BLaER1 (cell line): ENCODE data around the gene CTSF.
"Not testable (repeated sequence)": the region's sequence is repeated elsewhere in the genome, so short reads cannot be mapped to it uniquely, and the experiment has no call there.

Source experiments
- H3K27ac ChIP-seq: shearing (Covaris generic); formaldehyde crosslinking; 2 replicates; pipeline ENCODE4 v1.8.1; 2022
- H3K27me3 ChIP-seq: shearing (Covaris generic); formaldehyde crosslinking; 2 replicates; pipeline ENCODE4 v1.8.1; 2022
- H3K36me3 ChIP-seq: shearing (Covaris generic); formaldehyde crosslinking; 2 replicates; pipeline ENCODE4 v1.8.1; 2022
- H3K4me1 ChIP-seq: shearing (Covaris generic); formaldehyde crosslinking; 2 replicates; pipeline ENCODE4 v1.8.1; 2022
- H3K4me2 ChIP-seq: shearing (Covaris generic); formaldehyde crosslinking; 2 replicates; pipeline ENCODE4 v1.8.1; 2022
- H3K4me3 ChIP-seq: shearing (Covaris generic); formaldehyde crosslinking; 2 replicates; pipeline ENCODE4 v1.8.1; 2022
- H3K9ac ChIP-seq: shearing (Covaris generic); formaldehyde crosslinking; 2 replicates; pipeline ENCODE4 v1.8.1; 2022
- H3K9me3 ChIP-seq: shearing (Covaris generic); formaldehyde crosslinking; 2 replicates; pipeline ENCODE4 v1.8.1; 2022
- H4K20me1 ChIP-seq: shearing (Covaris generic); formaldehyde crosslinking; 2 replicates; pipeline ENCODE4 v1.8.1; 2022
- Cebpa-rat ChIP-seq: shearing (Covaris generic); IDR thresholded peaks from 2 replicates; pipeline ENCODE4 v1.8.1; 2022

The CTSF gene

DNA sequence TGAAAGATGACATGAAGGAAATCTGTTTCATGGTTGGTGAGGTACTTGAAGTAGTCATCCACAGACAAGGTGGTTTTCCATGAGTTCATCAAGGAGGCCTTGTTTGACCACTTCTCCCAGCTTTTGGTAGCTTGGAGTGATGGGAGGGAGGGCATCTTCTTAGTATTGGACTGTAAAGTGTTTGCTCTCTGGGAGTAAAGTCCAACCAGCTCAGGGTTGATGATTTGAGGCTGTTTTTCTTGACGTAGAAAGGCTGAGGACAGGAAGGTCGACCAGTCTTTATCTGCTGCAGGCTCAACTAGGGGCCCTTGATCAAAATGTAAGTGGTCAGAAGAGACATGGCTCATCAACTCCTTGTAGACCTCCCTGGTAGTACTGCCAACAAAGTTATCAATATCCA, 22.8 kb upstream of the CTSF start:
- Histone ChIP-seq H3K36me3 (no peaks in the 10 kb centered on the region), H3K4me2 (peak overlapping the region; percentile 99), H3K4me3 (no peak overlapping the region), H3K27me3 (no peaks in the 10 kb centered on the region), H4K20me1 (peaks cover 20% of the 10 kb centered on the region), H3K9me3 (peaks cover 17% of the 10 kb centered on the region), H3K27ac (0 out of 2 replicates have a peak overlapping the region, but pooled peaks have one; percentile 84), H3K4me1 (peaks cover 53% of the 10 kb centered on the region), H3K9ac (no peak overlapping the region)
- TF ChIP-seq Cebpa-rat, result no peak

DNA sequence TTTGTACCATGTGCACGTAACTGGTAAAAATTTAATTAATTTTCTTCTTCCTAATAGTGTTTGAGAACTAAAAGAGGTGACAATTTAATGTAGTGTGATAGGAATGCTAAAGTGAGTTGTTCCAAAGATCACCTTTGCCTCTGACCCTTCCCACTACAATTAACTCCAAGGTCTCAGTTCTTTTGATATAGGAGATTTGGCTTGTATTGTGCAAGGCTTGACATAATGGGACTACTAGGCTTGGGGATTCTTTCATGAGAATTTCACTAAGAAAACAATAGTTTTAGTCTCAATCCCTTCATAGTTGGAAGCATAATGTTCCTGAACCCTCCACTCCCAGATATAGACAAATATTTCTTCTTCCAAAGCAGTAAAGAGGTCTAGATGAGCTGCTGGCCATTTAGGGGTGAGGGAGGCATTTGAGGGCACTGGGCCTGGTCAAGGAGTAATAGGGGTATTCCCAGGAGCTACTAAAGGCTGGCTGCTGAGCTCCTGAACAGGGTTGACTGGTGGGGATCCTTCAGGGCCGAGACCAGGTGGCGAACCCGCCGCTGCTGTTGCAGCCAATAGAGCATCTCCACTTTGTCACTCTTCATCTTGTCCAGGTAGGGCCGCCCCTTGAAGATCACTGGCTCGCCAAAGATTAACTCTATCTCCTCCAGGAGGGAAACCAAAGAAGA, 21.7 kb upstream of the CTSF start:
- Histone ChIP-seq H3K36me3 (no peaks in the 10 kb centered on the region), H4K20me1 (peaks cover 9% of the 10 kb centered on the region; the same call in 1 of the 2 replicates), H3K4me1 (peaks cover 42% of the 10 kb centered on the region), H3K27me3 (no peaks in the 10 kb centered on the region), H3K4me3 (no peak overlapping the region), H3K9me3 (peaks cover 17% of the 10 kb centered on the region), H3K27ac (no peak overlapping the region), H3K4me2 (peak overlapping the region; percentile 99; the same call in 1 of the 2 replicates), H3K9ac (no peak overlapping the region)
- TF ChIP-seq Cebpa-rat, result no peak

DNA sequence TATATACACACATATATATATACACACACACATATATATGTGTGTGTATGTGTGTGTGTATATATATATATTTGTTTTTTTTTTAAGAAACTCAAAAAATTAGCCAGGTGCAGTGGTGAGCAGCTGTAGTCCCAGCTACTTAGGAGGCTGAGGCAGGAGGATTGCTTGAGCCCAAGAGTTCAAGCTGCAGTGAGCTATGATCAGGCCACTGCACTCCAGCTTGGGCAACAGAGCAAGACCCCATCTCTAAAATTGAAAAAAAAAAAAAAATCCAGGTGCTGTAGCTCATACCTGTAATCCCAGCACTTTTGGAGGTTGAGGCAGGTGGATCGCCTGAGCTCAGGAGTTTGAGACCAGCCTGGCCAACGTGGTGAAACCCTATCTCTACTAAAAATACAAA, 20.9 kb upstream of the CTSF start:
- Histone ChIP-seq H3K9me3 (peaks cover 17% of the 10 kb centered on the region), H3K4me1 (peaks cover 34% of the 10 kb centered on the region)
- H3K4me3 ChIP-seq, H3K36me3 ChIP-seq, H4K20me1 ChIP-seq, H3K9ac ChIP-seq, H3K27ac ChIP-seq, H3K27me3 ChIP-seq, H3K4me2 ChIP-seq: not testable (repeated sequence)

DNA sequence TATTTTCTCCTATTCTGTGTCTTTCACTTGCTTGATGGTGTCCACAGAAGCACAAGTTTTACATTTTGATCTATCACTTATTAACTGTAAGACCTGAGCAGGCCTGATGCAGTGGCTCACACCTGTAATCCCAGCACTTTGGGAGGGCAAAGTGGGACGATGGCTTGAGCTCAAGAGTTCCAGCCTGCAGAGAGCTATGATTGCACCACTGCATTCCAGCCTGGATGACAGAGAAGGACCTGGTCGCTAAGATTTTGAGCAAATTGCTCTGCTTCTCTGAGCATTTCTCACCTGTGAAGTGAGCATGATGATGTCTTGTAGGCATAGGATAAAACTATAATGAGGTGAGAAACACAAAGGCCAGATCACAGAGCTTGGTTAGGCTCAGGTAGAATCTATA, 17.7 kb upstream of the CTSF start:
- Histone ChIP-seq H4K20me1 (no peaks in the 10 kb centered on the region), H3K9ac (no peak overlapping the region)

DNA sequence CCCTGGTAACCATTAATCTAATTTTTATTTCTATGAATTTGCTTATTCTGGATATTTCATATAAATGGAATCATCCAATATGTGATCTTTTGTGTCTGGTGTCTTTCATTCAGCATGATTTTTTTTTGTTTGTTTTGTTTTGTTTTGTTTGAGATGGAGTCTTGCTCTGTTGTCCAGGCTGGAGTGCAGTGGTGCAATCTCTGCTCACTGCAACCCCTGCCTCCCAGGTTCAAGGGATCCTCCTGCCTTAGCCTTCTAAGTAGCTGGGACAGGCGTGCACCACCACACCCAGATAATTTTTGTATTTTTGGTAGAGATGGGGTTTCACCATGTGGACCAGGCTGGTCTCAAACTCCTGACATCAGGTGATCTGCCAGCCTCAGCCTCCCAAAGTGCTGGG, 17.0 kb upstream of the CTSF start:
- not testable (repeated sequence) for H3K4me2 ChIP-seq, H4K20me1 ChIP-seq, H3K9ac ChIP-seq, H3K27me3 ChIP-seq, H3K36me3 ChIP-seq, H3K27ac ChIP-seq, H3K4me1 ChIP-seq, H3K4me3 ChIP-seq
- H3K9me3 ChIP-seq, result peaks cover 33% of the 10 kb centered on the region

More for the DNA sequence above, 17.7 kb upstream of the CTSF start:
- no peaks in the 10 kb centered on the region for H3K27me3 ChIP-seq
- H3K4me3 ChIP-seq, result no peak overlapping the region
- H3K9me3 ChIP-seq, result peaks cover 39% of the 10 kb centered on the region
- H3K4me1 ChIP-seq, result peaks cover 6% of the 10 kb centered on the region
- H3K36me3 ChIP-seq, result no peaks in the 10 kb centered on the region
- TF ChIP-seq Cebpa-rat, result no peak
- H3K27ac ChIP-seq, result no peak overlapping the region
- H3K4me2 ChIP-seq, result no peak overlapping the region

DNA sequence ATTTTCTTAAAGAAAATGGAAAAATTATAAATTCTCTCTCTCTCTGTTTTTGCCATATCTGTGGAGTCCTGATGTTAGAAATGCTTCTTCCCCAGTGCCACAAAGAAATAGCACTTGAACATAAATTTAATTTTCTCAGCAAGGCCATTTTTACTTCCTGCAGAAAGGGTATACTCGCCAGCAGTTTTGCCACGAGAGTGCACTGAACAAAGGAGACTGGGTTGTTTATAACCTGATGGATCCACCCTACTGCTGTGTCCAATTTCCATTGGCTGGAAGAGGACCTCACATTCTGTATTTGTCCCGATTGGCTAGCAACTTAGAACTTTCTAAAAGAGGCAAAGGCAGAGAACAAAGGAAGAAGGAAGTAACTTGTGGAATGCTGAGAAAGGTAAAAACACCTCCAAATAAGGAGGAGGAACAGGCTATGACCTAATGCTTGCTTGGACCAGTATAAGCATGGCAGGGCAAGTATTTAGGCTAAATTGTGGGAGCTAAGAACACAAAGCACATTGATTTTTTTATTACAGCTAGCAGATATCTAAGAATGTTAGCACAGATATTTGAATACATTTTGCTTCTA, 14.2 kb upstream of the CTSF start:
- not testable (repeated sequence) for H3K9ac ChIP-seq, H3K4me1 ChIP-seq, H4K20me1 ChIP-seq, H3K36me3 ChIP-seq, H3K4me3 ChIP-seq, H3K4me2 ChIP-seq, H3K27ac ChIP-seq, H3K27me3 ChIP-seq
- peaks cover 21% of the 10 kb centered on the region for H3K9me3 ChIP-seq

DNA sequence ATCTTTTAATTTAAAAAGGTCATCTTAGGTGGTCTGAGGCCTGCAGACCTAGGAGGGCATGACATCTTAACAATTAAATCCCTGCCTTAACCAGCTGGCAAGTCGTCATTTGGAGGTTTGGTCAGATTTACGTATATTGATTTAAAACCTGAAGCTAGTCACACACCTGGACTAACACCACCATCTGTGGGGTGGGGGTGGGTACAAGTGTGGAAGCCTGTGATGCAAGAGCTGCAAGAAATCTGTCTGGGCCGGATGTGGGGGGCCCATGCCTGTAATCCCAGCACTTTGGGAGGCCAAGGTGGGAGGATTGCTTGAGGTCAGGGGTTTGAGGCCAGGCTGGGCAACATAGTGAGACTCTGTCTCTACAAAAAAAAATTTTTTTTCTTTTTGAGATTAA, 12.9 kb upstream of the CTSF start:
- H3K9me3 ChIP-seq, result peaks cover 21% of the 10 kb centered on the region
- no peak overlapping the region for H3K27ac ChIP-seq
- H3K36me3 ChIP-seq, result no peaks in the 10 kb centered on the region
- H4K20me1 ChIP-seq, result no peaks in the 10 kb centered on the region
- H3K4me3 ChIP-seq, result no peak overlapping the region
- H3K4me1 ChIP-seq, result no peaks in the 10 kb centered on the region
- no peak overlapping the region for H3K4me2 ChIP-seq
- H3K9ac ChIP-seq, result no peak overlapping the region
- no peak for TF ChIP-seq Cebpa-rat
- no peaks in the 10 kb centered on the region for H3K27me3 ChIP-seq

DNA sequence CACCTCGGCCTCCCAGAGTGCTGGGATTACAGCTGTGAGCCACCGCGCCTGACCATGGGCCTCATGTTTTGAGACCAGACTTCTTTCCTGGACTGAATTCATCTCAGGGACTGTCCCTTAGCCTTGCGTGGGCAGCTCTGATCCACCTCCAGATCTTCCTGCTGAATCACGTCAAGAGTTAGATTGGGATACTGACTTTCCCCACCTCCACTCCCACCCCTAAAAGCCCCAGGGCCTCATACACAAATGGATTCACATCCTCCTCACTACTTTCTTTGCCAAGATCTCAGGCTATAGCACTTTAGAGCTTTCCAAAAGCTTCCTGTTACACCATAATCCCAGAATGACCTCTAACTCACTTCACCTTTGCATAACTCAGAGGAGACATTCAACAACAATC, 12.4 kb upstream of the CTSF start:
- H3K4me1 ChIP-seq, result no peaks in the 10 kb centered on the region
- H3K4me3 ChIP-seq, result no peak overlapping the region
- no peaks in the 10 kb centered on the region for H3K27me3 ChIP-seq
- H3K9ac ChIP-seq, result no peak overlapping the region
- no peaks in the 10 kb centered on the region for H3K36me3 ChIP-seq
- TF ChIP-seq Cebpa-rat, result no peak
- no peak overlapping the region for H3K4me2 ChIP-seq
- peaks cover 21% of the 10 kb centered on the region for H3K9me3 ChIP-seq
- H3K27ac ChIP-seq, result no peak overlapping the region
- no peaks in the 10 kb centered on the region for H4K20me1 ChIP-seq

DNA sequence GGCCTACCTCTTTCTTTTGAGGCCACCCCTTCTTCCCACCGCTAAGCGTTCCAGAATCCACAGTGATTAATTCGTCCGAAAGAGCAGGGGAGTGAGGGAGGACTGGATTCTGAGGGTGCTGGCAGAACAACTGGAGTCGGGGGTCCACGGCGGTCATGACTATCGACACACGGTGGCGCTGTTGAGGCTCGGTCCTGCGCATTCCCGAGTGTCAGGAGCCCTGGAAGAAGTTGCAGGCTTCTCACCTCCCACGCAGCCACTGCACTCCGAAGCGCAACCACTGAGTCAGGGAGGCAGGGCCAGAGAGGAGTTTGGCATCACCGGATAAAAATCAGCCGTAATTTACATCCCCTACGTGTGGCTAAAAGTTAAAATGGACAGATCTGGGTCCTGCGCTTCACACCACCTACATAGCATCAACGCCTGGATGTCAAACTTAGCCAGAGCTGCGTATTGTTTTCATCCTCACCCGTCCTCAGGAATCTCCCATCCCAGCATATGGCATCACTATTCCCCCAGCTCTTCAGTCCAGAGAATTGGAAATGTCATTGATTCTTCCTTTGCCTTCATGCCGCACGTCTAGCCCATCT, 10.7 kb upstream of the CTSF start:
- Histone ChIP-seq H3K9ac (no peak overlapping the region), H3K9me3 (peaks cover 27% of the 10 kb centered on the region)

DNA sequence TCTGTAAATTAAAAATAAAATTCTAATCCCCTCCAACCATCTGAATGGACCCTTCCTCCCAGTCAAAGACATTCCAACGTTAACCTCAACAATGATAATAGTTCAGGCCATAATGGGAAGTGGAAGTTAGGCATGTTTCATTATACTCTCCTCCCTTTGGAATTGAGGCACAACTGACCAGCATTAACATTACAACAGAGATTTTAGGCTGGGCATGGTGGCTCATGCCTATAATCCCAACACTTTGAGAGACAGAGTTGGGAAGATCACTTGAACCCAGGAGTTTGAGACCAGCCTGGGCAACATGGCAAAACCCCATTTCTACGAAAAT, 2.4 kb upstream of the CTSF start:
- H3K9me3 ChIP-seq, result peaks cover 24% of the 10 kb centered on the region
- no peak overlapping the region for H3K4me3 ChIP-seq
- H4K20me1 ChIP-seq, result no peaks in the 10 kb centered on the region
- H3K27me3 ChIP-seq, result peaks cover 39% of the 10 kb centered on the region
- no peak overlapping the region for H3K4me2 ChIP-seq
- H3K27ac ChIP-seq, result no peak overlapping the region
- no peak overlapping the region for H3K9ac ChIP-seq
- H3K4me1 ChIP-seq, result peaks cover 13% of the 10 kb centered on the region
- TF ChIP-seq Cebpa-rat, result no peak
- no peaks in the 10 kb centered on the region for H3K36me3 ChIP-seq

More for the DNA sequence above, 10.7 kb upstream of the CTSF start:
- no peak for TF ChIP-seq Cebpa-rat
- Histone ChIP-seq H3K4me3 (no peak overlapping the region), H3K4me1 (no peaks in the 10 kb centered on the region), H3K27ac (no peak overlapping the region), H4K20me1 (no peaks in the 10 kb centered on the region), H3K36me3 (no peaks in the 10 kb centered on the region), H3K4me2 (no peak overlapping the region), H3K27me3 (no peaks in the 10 kb centered on the region)
